HEK293 (cell line): ENCODE results near the gene TBX1.

Experiments
- GLIS1 ChIP-seq: fragments of 450-650 bp; formaldehyde crosslinking; IDR thresholded peaks from 2 replicates; pipeline ENCODE4 v1.5.1; 2016; ENCODE audit warnings: missing biosample characterization, missing genetic modification characterization
- HOXA7 ChIP-seq: sonication (generic); formaldehyde crosslinking; IDR thresholded peaks from 2 replicates; pipeline ENCODE4 v1.8.1; 2022; ENCODE audit warnings: missing genetic modification reagents, borderline replicate concordance
- HOXC10 ChIP-seq: sonication (generic); formaldehyde crosslinking; IDR thresholded peaks from 2 replicates; pipeline ENCODE4 v1.8.1; 2023; ENCODE audit warnings: mild to moderate bottlenecking, missing genetic modification reagents
- IKZF3 ChIP-seq: fragments of 450-650 bp; IDR thresholded peaks from 2 replicates; pipeline ENCODE4 v1.5.0; 2018; ENCODE audit warnings: missing biosample characterization, mild to moderate bottlenecking, missing genetic modification characterization, moderate library complexity
- KLF16 ChIP-seq: fragments of 450-650 bp; formaldehyde crosslinking; IDR thresholded peaks from 2 replicates; pipeline ENCODE4 v1.5.1; 2017; ENCODE audit warnings: missing biosample characterization, missing genetic modification characterization
- KLF8 ChIP-seq: fragments of 450-650 bp; formaldehyde crosslinking; IDR thresholded peaks from 2 replicates; pipeline ENCODE4 v1.5.1; 2016; ENCODE audit warnings: missing biosample characterization, missing genetic modification characterization
- KLF9 ChIP-seq: fragments of 450-650 bp; formaldehyde crosslinking; IDR thresholded peaks from 2 replicates; pipeline ENCODE4 v1.5.1; 2016; ENCODE audit warnings: missing biosample characterization, missing genetic modification characterization, low read depth
- MEIS1 ChIP-seq: sonication (generic); formaldehyde crosslinking; IDR thresholded peaks from 2 replicates; pipeline ENCODE4 v1.8.1; 2022; ENCODE audit warnings: missing genetic modification reagents, mild to moderate bottlenecking, borderline replicate concordance
- SCRT2 ChIP-seq: fragments of 450-650 bp; formaldehyde crosslinking; IDR thresholded peaks from 2 replicates; pipeline ENCODE4 v1.5.1; 2016; ENCODE audit warnings: missing biosample characterization, missing genetic modification characterization
- SP2 ChIP-seq: fragments of 450-650 bp; formaldehyde crosslinking; IDR thresholded peaks from 2 replicates; pipeline ENCODE4 v1.5.1; 2016; ENCODE audit warnings: missing biosample characterization, missing genetic modification characterization
- TRIM28 ChIP-seq: IDR thresholded peaks from 2 replicates; pipeline ENCODE4 v1.6.1; 2011; ENCODE audit warnings: low read length, control low read depth, borderline replicate concordance
- ZBTB17 ChIP-seq: fragments of 450-650 bp; formaldehyde crosslinking; IDR thresholded peaks from 2 replicates; pipeline ENCODE4 v1.5.1; 2016; ENCODE audit warnings: missing biosample characterization, missing genetic modification characterization
- ZFP69B ChIP-seq: fragments of 450-650 bp; formaldehyde crosslinking; IDR thresholded peaks from 2 replicates; pipeline ENCODE4 v1.5.1; 2016; ENCODE audit warnings: missing biosample characterization, missing genetic modification characterization
- ZIC2 ChIP-seq: fragments of 450-650 bp; formaldehyde crosslinking; IDR thresholded peaks from 2 replicates; pipeline ENCODE4 v1.5.1; 2016; ENCODE audit warnings: missing biosample characterization, missing genetic modification characterization
- ZNF16 ChIP-seq: fragments of 450-650 bp; formaldehyde crosslinking; IDR thresholded peaks from 2 replicates; pipeline ENCODE4 v1.5.1; 2016; ENCODE audit warnings: low read depth, missing biosample characterization, missing genetic modification characterization
- ZNF248 ChIP-seq: fragments of 450-650 bp; formaldehyde crosslinking; IDR thresholded peaks from 2 replicates; pipeline ENCODE4 v1.5.1; 2017; ENCODE audit warnings: missing biosample characterization, missing genetic modification characterization
- ZNF350 ChIP-seq: fragments of 450-650 bp; formaldehyde crosslinking; IDR thresholded peaks from 2 replicates; pipeline ENCODE4 v1.5.0; 2017; ENCODE audit warnings: missing biosample characterization, mild to moderate bottlenecking, missing genetic modification characterization
- ZNF366 ChIP-seq: fragments of 450-650 bp; formaldehyde crosslinking; conservative IDR thresholded peaks from 2 replicates; pipeline ENCODE4 v1.5.1; 2016; ENCODE audit warnings: missing biosample characterization, missing genetic modification characterization
- ZNF394 ChIP-seq: fragments of 450-650 bp; formaldehyde crosslinking; IDR thresholded peaks from 2 replicates; pipeline ENCODE4 v1.5.1; 2016; ENCODE audit warnings: missing biosample characterization, missing genetic modification characterization, mild to moderate bottlenecking, moderate library complexity, borderline replicate concordance
- ZNF404 ChIP-seq: fragments of 450-650 bp; formaldehyde crosslinking; IDR thresholded peaks from 2 replicates; pipeline ENCODE4 v1.5.1; 2017; ENCODE audit warnings: missing biosample characterization, missing genetic modification characterization
- ZNF423 ChIP-seq: fragments of 450-650 bp; formaldehyde crosslinking; IDR thresholded peaks from 2 replicates; pipeline ENCODE4 v1.5.1; 2016; ENCODE audit warnings: missing biosample characterization, missing genetic modification characterization
- ZNF560 ChIP-seq: fragments of 450-650 bp; formaldehyde crosslinking; IDR thresholded peaks from 2 replicates; pipeline ENCODE4 v1.5.1; 2017; ENCODE audit warnings: missing biosample characterization, missing genetic modification characterization, borderline replicate concordance
- ZNF571 ChIP-seq: fragments of 450-650 bp; formaldehyde crosslinking; IDR thresholded peaks from 2 replicates; pipeline ENCODE4 v1.5.0; 2017; ENCODE audit warnings: missing biosample characterization, missing genetic modification characterization
- ZNF596 ChIP-seq: fragments of 450-650 bp; IDR thresholded peaks from 2 replicates; pipeline ENCODE4 v1.5.0; 2018; ENCODE audit warnings: missing biosample characterization, mild to moderate bottlenecking, missing genetic modification characterization, moderate library complexity
- ZNF623 ChIP-seq: fragments of 450-650 bp; formaldehyde crosslinking; IDR thresholded peaks from 2 replicates; pipeline ENCODE4 v1.5.1; 2016; ENCODE audit warnings: missing biosample characterization, missing genetic modification characterization
- ZNF658 ChIP-seq: fragments of 450-650 bp; formaldehyde crosslinking; IDR thresholded peaks from 2 replicates; pipeline ENCODE4; 2016; ENCODE audit warnings: missing biosample characterization, missing genetic modification characterization
- ZNF670 ChIP-seq: fragments of 450-650 bp; formaldehyde crosslinking; IDR thresholded peaks from 2 replicates; pipeline ENCODE4 v1.5.1; 2016; ENCODE audit warnings: missing biosample characterization, missing genetic modification characterization, low read depth
- ZNF704 ChIP-seq: fragments of 450-650 bp; formaldehyde crosslinking; IDR thresholded peaks from 2 replicates; pipeline ENCODE4 v1.5.1; 2016; ENCODE audit warnings: missing biosample characterization, missing genetic modification characterization
- ZSCAN16 ChIP-seq: fragments of 450-650 bp; formaldehyde crosslinking; IDR thresholded peaks from 2 replicates; pipeline ENCODE4 v1.5.1; 2016; ENCODE audit warnings: missing biosample characterization, missing genetic modification characterization
- TF ChIP-seq, protein P1 (sequence below): sonication (generic); formaldehyde crosslinking; IDR thresholded peaks from 2 replicates; pipeline ENCODE4 v1.8.1; 2022; ENCODE audit warnings: mild to moderate bottlenecking, moderate library complexity, missing genetic modification reagents
- TF ChIP-seq, protein P2 (sequence below): fragments of 450-650 bp; formaldehyde crosslinking; IDR thresholded peaks from 2 replicates; pipeline ENCODE4 v1.5.1; 2017; ENCODE audit warnings: missing biosample characterization, missing genetic modification characterization
- TF ChIP-seq, protein P3 (sequence below): fragments of 450-650 bp; formaldehyde crosslinking; IDR thresholded peaks from 2 replicates; pipeline ENCODE4 v1.5.1; 2016; ENCODE audit warnings: missing biosample characterization, missing genetic modification characterization, low read depth

Gene TBX1

DNA sequence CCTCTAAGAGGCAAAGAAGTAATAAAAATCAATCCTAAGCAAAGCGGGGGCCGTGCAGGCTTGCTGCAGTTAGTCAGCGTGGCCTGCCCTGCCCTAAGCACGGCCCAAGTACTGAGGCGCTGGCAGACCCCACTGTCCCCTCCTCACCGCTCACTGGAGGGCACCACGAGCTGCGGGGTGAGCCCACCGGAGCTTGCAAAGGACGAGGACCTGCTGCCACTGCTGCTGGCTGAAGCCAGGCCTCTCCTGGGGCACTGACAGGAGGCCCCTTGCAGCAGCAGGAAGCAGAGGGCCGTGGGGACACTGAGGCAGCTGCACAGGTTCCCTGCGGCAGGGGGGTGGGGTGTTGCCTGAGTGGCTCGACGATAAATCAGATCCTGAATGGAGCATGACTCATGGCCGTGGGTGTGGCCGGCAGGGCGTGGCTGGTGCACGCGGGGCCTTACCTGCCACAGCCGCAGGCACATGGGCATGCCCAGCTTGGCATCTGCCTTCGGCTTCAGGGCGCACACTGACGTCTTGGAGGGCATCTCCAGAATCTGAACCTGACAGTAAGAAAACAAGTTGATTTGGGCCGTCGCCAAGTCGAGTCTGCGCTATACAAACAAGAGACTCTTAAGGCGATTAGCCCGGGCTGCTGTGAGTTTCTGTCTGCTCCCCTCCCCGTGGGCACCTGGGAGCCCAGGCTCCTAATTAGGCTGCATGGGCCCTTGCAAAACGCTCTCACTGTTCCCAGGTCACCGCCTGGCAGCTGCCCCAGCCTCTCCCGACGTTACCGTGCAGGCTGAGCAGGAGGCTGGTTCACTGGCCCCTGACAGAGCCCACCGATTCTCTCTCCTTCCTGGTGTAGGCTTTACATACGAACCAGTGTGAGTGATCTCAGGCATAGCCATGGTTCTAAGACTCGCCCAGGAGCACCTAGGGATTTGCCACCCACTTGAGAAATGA is 45.9 kb downstream of the TBX1 start (continued):
- TF ChIP-seq, protein P1, sequence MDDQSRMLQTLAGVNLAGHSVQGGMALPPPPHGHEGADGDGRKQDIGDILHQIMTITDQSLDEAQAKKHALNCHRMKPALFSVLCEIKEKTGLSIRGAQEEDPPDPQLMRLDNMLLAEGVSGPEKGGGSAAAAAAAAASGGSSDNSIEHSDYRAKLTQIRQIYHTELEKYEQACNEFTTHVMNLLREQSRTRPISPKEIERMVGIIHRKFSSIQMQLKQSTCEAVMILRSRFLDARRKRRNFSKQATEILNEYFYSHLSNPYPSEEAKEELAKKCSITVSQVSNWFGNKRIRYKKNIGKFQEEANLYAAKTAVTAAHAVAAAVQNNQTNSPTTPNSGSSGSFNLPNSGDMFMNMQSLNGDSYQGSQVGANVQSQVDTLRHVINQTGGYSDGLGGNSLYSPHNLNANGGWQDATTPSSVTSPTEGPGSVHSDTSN (CRISPR knock-in tag) = peak; percentile 29; the same call in 1 of the 2 replicates
- peak; percentile 38; the same call in 1 of the 2 replicates for TF ChIP-seq SCRT2 (tag by site-specific recombination)
- no peak for TF ChIP-seq ZNF16 (tag by site-specific recombination)
- no peak for TF ChIP-seq HOXA7 (CRISPR knock-in tag)
- peak; percentile 97 for TF ChIP-seq ZBTB17 (tag by site-specific recombination)
- TF ChIP-seq TRIM28 = no peak
- TF ChIP-seq KLF16 = peak; percentile 94
- TF ChIP-seq HOXC10 (CRISPR knock-in tag) = 0 out of 2 replicates have a peak, but pooled peaks have one; percentile 70
- no peak for TF ChIP-seq ZNF366 (tag by site-specific recombination)
- peak; percentile 54 for TF ChIP-seq ZFP69B
- TF ChIP-seq IKZF3 (tag by site-specific recombination) = peak; percentile 33; the same call in 1 of the 2 replicates
- TF ChIP-seq ZIC2 (tag by site-specific recombination) = peak; percentile 10; the same call in 1 of the 2 replicates
- TF ChIP-seq KLF9 (tag by site-specific recombination) = peak; percentile 99
- TF ChIP-seq KLF8 (tag by site-specific recombination) = peak; percentile 90
- TF ChIP-seq, protein P2, sequence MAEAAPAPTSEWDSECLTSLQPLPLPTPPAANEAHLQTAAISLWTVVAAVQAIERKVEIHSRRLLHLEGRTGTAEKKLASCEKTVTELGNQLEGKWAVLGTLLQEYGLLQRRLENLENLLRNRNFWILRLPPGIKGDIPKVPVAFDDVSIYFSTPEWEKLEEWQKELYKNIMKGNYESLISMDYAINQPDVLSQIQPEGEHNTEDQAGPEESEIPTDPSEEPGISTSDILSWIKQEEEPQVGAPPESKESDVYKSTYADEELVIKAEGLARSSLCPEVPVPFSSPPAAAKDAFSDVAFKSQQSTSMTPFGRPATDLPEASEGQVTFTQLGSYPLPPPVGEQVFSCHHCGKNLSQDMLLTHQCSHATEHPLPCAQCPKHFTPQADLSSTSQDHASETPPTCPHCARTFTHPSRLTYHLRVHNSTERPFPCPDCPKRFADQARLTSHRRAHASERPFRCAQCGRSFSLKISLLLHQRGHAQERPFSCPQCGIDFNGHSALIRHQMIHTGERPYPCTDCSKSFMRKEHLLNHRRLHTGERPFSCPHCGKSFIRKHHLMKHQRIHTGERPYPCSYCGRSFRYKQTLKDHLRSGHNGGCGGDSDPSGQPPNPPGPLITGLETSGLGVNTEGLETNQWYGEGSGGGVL (tag by site-specific recombination) = no peak
- no peak for TF ChIP-seq ZNF394 (tag by site-specific recombination)
- no peak for TF ChIP-seq ZNF670
- TF ChIP-seq, protein P3, sequence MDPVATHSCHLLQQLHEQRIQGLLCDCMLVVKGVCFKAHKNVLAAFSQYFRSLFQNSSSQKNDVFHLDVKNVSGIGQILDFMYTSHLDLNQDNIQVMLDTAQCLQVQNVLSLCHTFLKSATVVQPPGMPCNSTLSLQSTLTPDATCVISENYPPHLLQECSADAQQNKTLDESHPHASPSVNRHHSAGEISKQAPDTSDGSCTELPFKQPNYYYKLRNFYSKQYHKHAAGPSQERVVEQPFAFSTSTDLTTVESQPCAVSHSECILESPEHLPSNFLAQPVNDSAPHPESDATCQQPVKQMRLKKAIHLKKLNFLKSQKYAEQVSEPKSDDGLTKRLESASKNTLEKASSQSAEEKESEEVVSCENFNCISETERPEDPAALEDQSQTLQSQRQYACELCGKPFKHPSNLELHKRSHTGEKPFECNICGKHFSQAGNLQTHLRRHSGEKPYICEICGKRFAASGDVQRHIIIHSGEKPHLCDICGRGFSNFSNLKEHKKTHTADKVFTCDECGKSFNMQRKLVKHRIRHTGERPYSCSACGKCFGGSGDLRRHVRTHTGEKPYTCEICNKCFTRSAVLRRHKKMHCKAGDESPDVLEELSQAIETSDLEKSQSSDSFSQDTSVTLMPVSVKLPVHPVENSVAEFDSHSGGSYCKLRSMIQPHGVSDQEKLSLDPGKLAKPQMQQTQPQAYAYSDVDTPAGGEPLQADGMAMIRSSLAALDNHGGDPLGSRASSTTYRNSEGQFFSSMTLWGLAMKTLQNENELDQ (tag by site-specific recombination) = no peak
- no peak for TF ChIP-seq ZNF596 (tag by site-specific recombination)
- TF ChIP-seq ZNF248 (tag by site-specific recombination) = no peak
- TF ChIP-seq ZNF704 = no peak
- TF ChIP-seq ZNF658 = no peak
- no peak for TF ChIP-seq ZNF571
- no peak for TF ChIP-seq ZSCAN16 (tag by site-specific recombination)
- TF ChIP-seq ZNF423 = no peak
- 0 out of 2 replicates have a peak, but pooled peaks have one; percentile 45 for TF ChIP-seq MEIS1 (CRISPR knock-in tag)
- TF ChIP-seq ZNF404 = no peak
- no peak for TF ChIP-seq ZNF350 (tag by site-specific recombination)
- TF ChIP-seq SP2 (tag by site-specific recombination) = 0 out of 2 replicates have a peak, but pooled peaks have one; percentile 16
- no peak for TF ChIP-seq ZNF623 (tag by site-specific recombination)
- TF ChIP-seq ZNF560 (tag by site-specific recombination) = no peak
- TF ChIP-seq GLIS1 (tag by site-specific recombination) = 0 out of 2 replicates have a peak, but pooled peaks have one; percentile 9
